D721Med (cell line): ENCODE data around the gene ZPR1.

Experiments
- DNase-seq: peaks from one replicate; pipeline ENCODE4 v3.0.0; 2011; ENCODE audit warnings: low spot score; ENCODE audit not compliant: insufficient read length
- FAIRE-seq: peaks from 2 replicates; lab custom pipeline; 2011; peaks lifted over from hg19 to GRCh38; lab: Jason Lieb, UNC
- CTCF ChIP-seq: IDR thresholded peaks from 2 replicates; pipeline ENCODE4 v1.5.1; 2012; ENCODE audit warnings: mild to moderate bottlenecking, control low read depth; ENCODE audit not compliant: insufficient read depth; ENCODE audit errors: missing control alignments

The ZPR1 gene

GRCh38 chr11:116731821-116732220 is 56.0 kb downstream of the ZPR1 start:
- no peak for TF ChIP-seq CTCF
- DNase-seq = no peak
- FAIRE-seq = no peak

- no peak for TF ChIP-seq CTCF
- FAIRE-seq (no peak), DNase-seq (no peak)
These were observed 56.6 kb downstream of the ZPR1 start for GRCh38 chr11:116731097-116731761.

GRCh38 chr11:116730601-116731000 is 57.2 kb downstream of the ZPR1 start:
- FAIRE-seq (no peak), DNase-seq (no peak)
- no peak for TF ChIP-seq CTCF

- TF ChIP-seq CTCF = no peak
- no peak for DNase-seq
- FAIRE-seq = no peak
These were observed 57.6 kb downstream of the ZPR1 start for GRCh38 chr11:116730241-116730561.

GRCh38 chr11:116729501-116730240 is 58.2 kb downstream of the ZPR1 start:
- no peak for TF ChIP-seq CTCF

GRCh38 chr11:116727990-116728389 is 59.8 kb downstream of the ZPR1 start:
- DNase-seq (no peak), FAIRE-seq (no peak)
- TF ChIP-seq CTCF = no peak

More at GRCh38 chr11:116729501-116730240, 58.2 kb downstream of the ZPR1 start:
- DNase-seq = no peak
- FAIRE-seq = no peak

- no peak for TF ChIP-seq CTCF
- DNase-seq (no peak), FAIRE-seq (no peak)
These were observed 62.2 kb downstream of the ZPR1 start for GRCh38 chr11:116725434-116726221.
